ENCODE measurements around the gene MYD88.

DNA sequence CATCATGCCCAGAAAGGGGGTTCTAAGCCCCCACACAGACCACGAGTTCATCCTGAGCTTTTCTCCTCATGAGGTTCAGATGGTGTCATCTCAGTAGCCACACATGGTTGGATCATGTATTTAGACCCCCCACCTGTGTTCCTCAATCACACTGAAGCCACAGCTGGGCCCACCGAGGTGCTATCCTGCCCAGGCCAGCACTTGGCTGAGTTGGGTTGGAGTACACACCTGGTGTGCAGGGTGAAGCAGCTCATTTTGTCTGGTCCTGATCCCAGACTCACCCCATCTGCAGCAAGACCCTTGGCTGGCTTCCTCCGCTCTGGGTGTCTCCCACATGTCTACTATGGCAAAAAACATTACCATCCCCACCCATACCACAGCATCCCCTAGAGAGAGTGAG is 43.5 kb upstream of the MYD88 start:
- TF ChIP-seq, protein P1, sequence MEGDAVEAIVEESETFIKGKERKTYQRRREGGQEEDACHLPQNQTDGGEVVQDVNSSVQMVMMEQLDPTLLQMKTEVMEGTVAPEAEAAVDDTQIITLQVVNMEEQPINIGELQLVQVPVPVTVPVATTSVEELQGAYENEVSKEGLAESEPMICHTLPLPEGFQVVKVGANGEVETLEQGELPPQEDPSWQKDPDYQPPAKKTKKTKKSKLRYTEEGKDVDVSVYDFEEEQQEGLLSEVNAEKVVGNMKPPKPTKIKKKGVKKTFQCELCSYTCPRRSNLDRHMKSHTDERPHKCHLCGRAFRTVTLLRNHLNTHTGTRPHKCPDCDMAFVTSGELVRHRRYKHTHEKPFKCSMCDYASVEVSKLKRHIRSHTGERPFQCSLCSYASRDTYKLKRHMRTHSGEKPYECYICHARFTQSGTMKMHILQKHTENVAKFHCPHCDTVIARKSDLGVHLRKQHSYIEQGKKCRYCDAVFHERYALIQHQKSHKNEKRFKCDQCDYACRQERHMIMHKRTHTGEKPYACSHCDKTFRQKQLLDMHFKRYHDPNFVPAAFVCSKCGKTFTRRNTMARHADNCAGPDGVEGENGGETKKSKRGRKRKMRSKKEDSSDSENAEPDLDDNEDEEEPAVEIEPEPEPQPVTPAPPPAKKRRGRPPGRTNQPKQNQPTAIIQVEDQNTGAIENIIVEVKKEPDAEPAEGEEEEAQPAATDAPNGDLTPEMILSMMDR (IDR thresholded peaks at IDR 0.05; ENCODE audit: poor library complexity, severe bottlenecking) = no peak
- TF ChIP-seq TAF1 (IDR thresholded peaks at IDR 0.05; ENCODE audit: low read depth) = no peak
- TF ChIP-seq POLR2AphosphoS5 (IDR thresholded peaks at IDR 0.05) = no peak
- no peak for TF ChIP-seq EZH2 (IDR thresholded peaks at IDR 0.05; ENCODE audit: borderline replicate concordance, insufficient read depth, low read length, poor library complexity, severe bottlenecking)

All from neural cell (in vitro differentiated cells).